EL (cell line): ENCODE results near the gene CFAP161.

Experiments used
- DNase-seq: peaks from one replicate; pipeline ENCODE4 v3.0.0-alpha.2; 2016

Gene CFAP161

GRCh38 chr15:81133782-81134461 is at the start of gene CFAP161:
Gene CFAP161 (plus strand): TSS chr15:81134270. CDS start chr15:81134330, 60 bp downstream.
- peak; percentile 53 for DNase-seq

GRCh38 chr15:81084716-81085115 is 49.4 kb upstream of the CFAP161 start:
- no peak for DNase-seq

GRCh38 chr15:81085213-81085612 is 48.9 kb upstream of the CFAP161 start:
- DNase-seq: no peak

- DNase-seq: no peak
Measured at GRCh38 chr15:81085898-81086297, 48.2 kb upstream of the CFAP161 start.

GRCh38 chr15:81087066-81087465 is 47.0 kb upstream of the CFAP161 start:
- no peak for DNase-seq

- no peak for DNase-seq
Measured at GRCh38 chr15:81087694-81088093, 46.4 kb upstream of the CFAP161 start.

- DNase-seq: no peak
Measured at GRCh38 chr15:81088470-81089013, 45.5 kb upstream of the CFAP161 start.

- peak; percentile 74 for DNase-seq
Measured at GRCh38 chr15:81091889-81092558, 42.0 kb upstream of the CFAP161 start.

GRCh38 chr15:81092559-81092902 is 41.5 kb upstream of the CFAP161 start:
- DNase-seq: no peak

GRCh38 chr15:81093961-81094360 is 40.1 kb upstream of the CFAP161 start:
- no peak for DNase-seq

- DNase-seq: no peak
Measured at GRCh38 chr15:81095690-81096365, 38.2 kb upstream of the CFAP161 start.

- DNase-seq: no peak
Measured at GRCh38 chr15:81096398-81096797, 37.7 kb upstream of the CFAP161 start.

- no peak for DNase-seq
Measured at GRCh38 chr15:81097116-81097889, 36.8 kb upstream of the CFAP161 start.

- peak; percentile 18 for DNase-seq
Measured at GRCh38 chr15:81097890-81098280, 36.2 kb upstream of the CFAP161 start.

- DNase-seq: no peak
Measured at GRCh38 chr15:81098349-81098748, 35.7 kb upstream of the CFAP161 start.

GRCh38 chr15:81098861-81099651 is 35.0 kb upstream of the CFAP161 start:
- DNase-seq: no peak

- DNase-seq: no peak
Measured at GRCh38 chr15:81101894-81102815, 31.9 kb upstream of the CFAP161 start.

GRCh38 chr15:81103857-81104256 is 30.2 kb upstream of the CFAP161 start:
- no peak for DNase-seq

- peak; percentile 31 for DNase-seq
Measured at GRCh38 chr15:81105545-81105944, 28.5 kb upstream of the CFAP161 start.

- DNase-seq: peak; percentile 85
Measured at GRCh38 chr15:81106560-81106959, 27.5 kb upstream of the CFAP161 start.

- no peak for DNase-seq
Measured at GRCh38 chr15:81107889-81108288, 26.2 kb upstream of the CFAP161 start.
